ENCODE results near the gene DNA2.

- TF ChIP-seq CTCF (IDR thresholded peaks at IDR 0.05) (no peak), EZH2 (IDR thresholded peaks at IDR 0.05) (no peak)
These were observed 649 bp downstream of the DNA2 start for GRCh38 chr10:68471063-68471585.
